ENCODE data around the gene SLC24A3.
A peak's percentile ranks its signal among the peaks of the same experiment; 100 is the strongest.

The SLC24A3 gene

GRCh38 chr20:19205981-19206396, 6.5 kb upstream of the SLC24A3 start:
- peak; percentile 89 for TF ChIP-seq CTCF (IDR thresholded peaks at IDR 0.05; ENCODE audit: low read depth, low read length)
- H3K4me3 ChIP-seq (replicated peaks in 1 of 2; ENCODE audit: low read depth in 2 of 2, low read length in 2 of 2), result no peak overlapping the region
- DNase-seq (ENCODE audit: low read depth in 2 of 2), result peak; percentile 48 to 67

GRCh38 chr20:19207541-19207940, 4.9 kb upstream of the SLC24A3 start:
- H3K4me3 ChIP-seq (replicated peaks in 1 of 2; ENCODE audit: low read depth in 2 of 2, low read length in 2 of 2), result no peak overlapping the region
- TF ChIP-seq CTCF (IDR thresholded peaks at IDR 0.05; ENCODE audit: low read depth, low read length), result no peak
- DNase-seq (ENCODE audit: low read depth in 2 of 2), result no peak

GRCh38 chr20:19210391-19211155, 1.9 kb upstream of the SLC24A3 start:
- no peak overlapping the region for H3K4me3 ChIP-seq (replicated peaks in 1 of 2; ENCODE audit: low read depth in 2 of 2, low read length in 2 of 2)
- peak in 1 of 2 donors; percentile 42 for DNase-seq (ENCODE audit: low read depth in 2 of 2)
- TF ChIP-seq CTCF (IDR thresholded peaks at IDR 0.05; ENCODE audit: low read depth, low read length), result no peak

GRCh38 chr20:19211252-19211651, 1.2 kb upstream of the SLC24A3 start:
- peak overlapping the region in 1 of 2 donors; percentile 64 for H3K4me3 ChIP-seq (replicated peaks in 1 of 2; ENCODE audit: low read depth in 2 of 2, low read length in 2 of 2)
- DNase-seq (ENCODE audit: low read depth in 2 of 2), result no peak
- no peak for TF ChIP-seq CTCF (IDR thresholded peaks at IDR 0.05; ENCODE audit: low read depth, low read length)

GRCh38 chr20:19211661-19212468, 577 bp upstream of the SLC24A3 start:
- TF ChIP-seq CTCF (IDR thresholded peaks at IDR 0.05; ENCODE audit: low read depth, low read length), result no peak
- H3K4me3 ChIP-seq (replicated peaks in 1 of 2; ENCODE audit: low read depth in 2 of 2, low read length in 2 of 2), result peak overlapping the region; percentile 9 to 64
- DNase-seq (ENCODE audit: low read depth in 2 of 2), result peak in 1 of 2 donors; percentile 45

GRCh38 chr20:19212821-19213502, 520 bp downstream of the SLC24A3 start:
- peak; percentile 30 for TF ChIP-seq CTCF (IDR thresholded peaks at IDR 0.05; ENCODE audit: low read depth, low read length)
- peak; percentile 33 to 55 for DNase-seq (ENCODE audit: low read depth in 2 of 2)
- peak overlapping the region; percentile 39 to 64 for H3K4me3 ChIP-seq (replicated peaks in 1 of 2; ENCODE audit: low read depth in 2 of 2, low read length in 2 of 2)

Data from cardiac fibroblast (primary cell).